IPS-18a (cell line): ENCODE results near the gene NCOA1.
"Not testable (repeated sequence)": the region's sequence is repeated elsewhere in the genome, so short reads cannot be mapped to it uniquely, and the experiment has no call there.

Source experiments
- H3K27ac ChIP-seq: one replicate; pipeline ENCODE4 v1.5.1; 2013; ENCODE audit warnings: low read length
- H3K27me3 ChIP-seq: one replicate; pipeline ENCODE4 v1.6.1; 2013; ENCODE audit warnings: mild to moderate bottlenecking, low read length; ENCODE audit not compliant: control insufficient read depth, insufficient read depth
- H3K36me3 ChIP-seq: one replicate; pipeline ENCODE4 v1.6.1; 2013; ENCODE audit warnings: low read depth, low read length; ENCODE audit not compliant: control insufficient read depth
- H3K4me1 ChIP-seq: one replicate; pipeline ENCODE4 v1.6.1; 2013; ENCODE audit warnings: low read depth, low read length; ENCODE audit not compliant: control insufficient read depth
- H3K4me3 ChIP-seq: one replicate; pipeline ENCODE4 v1.5.1; 2013; ENCODE audit warnings: low read length
- H3K9ac ChIP-seq: one replicate; pipeline ENCODE4 v1.6.1; 2013; ENCODE audit warnings: mild to moderate bottlenecking, low read length, moderate library complexity
- H3K9me3 ChIP-seq: one replicate; pipeline ENCODE4 v1.6.1; 2013; ENCODE audit warnings: low read depth, low read length; ENCODE audit not compliant: control insufficient read depth

The NCOA1 gene

DNA sequence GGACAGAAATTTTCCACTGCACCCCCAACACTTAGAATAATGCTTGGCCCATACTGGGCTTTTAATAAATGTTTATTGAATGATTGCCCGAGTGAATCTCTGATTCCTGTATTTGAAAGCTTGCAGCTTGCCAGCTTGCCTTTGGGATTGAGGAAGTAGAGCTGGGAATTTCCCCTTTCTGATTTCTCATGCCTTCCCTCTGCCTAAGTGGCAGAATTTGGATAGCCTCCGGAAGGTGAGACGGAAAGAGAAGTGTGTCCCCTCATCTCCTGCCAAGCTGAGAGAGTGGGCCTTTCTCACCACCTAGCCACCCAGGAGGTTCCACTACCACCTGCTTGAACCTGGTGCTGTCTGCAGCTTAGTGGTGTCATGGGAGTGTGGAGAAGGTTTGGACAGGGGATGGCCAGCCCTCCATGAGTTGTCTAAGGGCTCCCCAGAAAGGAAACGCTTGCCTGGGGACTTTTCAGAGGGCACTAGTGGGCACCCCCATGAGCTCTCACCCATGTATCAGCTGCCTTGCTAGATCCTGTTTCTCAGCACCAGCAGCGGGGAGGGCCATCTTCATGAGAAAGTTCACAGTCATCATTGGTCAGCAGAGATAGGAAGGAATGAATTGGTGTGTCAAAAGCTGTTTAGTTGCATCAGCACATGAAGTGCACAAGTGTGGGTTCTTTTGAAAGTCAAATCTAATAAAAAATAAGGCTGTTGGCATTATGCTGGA lies 8.6 kb upstream of the NCOA1 start:
- H3K9me3 ChIP-seq = no peaks in the 10 kb centered on the region
- no peak overlapping the region for H3K9ac ChIP-seq
- H3K27ac ChIP-seq = no peak overlapping the region
- H3K4me1 ChIP-seq = no peaks in the 10 kb centered on the region
- H3K27me3 ChIP-seq = no peaks in the 10 kb centered on the region
- no peaks in the 10 kb centered on the region for H3K36me3 ChIP-seq
- H3K4me3 ChIP-seq = no peak overlapping the region

DNA sequence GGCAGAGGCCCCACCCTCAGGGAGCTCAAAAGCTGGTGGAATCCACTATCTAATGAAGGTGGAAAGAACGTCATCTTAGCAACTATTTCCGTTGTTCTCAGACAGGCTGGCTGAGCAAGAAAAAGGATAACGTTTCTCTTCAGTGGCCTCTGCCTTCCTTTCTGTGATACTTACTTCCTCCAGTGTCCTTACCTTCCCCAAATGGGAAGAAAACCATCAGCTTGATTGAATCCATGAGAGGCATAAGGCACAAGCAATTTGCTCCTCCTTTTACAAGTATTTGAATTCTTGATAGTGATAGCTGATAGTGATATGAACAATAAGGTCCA lies 8.1 kb upstream of the NCOA1 start:
- Histone ChIP-seq H3K4me3 (no peak overlapping the region), H3K9me3 (no peaks in the 10 kb centered on the region), H3K4me1 (no peaks in the 10 kb centered on the region), H3K27me3 (no peaks in the 10 kb centered on the region), H3K9ac (no peak overlapping the region), H3K27ac (no peak overlapping the region), H3K36me3 (no peaks in the 10 kb centered on the region)

DNA sequence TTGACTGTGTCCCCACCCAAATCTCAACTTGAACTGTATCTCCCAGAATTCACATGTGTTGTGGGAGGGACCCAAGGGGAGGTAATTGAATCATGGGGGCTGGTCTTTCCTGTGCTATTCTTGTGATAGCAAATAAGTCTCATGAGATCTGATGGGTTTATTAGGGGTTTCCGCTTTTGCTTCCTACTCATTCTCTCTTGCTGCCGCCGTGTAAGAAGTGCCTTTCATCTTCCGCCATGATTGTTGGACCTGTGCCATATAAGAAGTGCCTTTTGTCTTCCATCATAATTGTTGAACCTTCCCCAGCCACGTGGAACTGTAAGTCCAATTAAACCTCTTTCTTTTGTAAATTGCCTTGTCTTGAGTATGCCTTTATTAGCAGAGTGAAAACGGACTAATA lies 6.4 kb upstream of the NCOA1 start:
- H3K36me3 ChIP-seq, H3K27ac ChIP-seq, H3K27me3 ChIP-seq, H3K9ac ChIP-seq, H3K4me1 ChIP-seq, H3K4me3 ChIP-seq, H3K9me3 ChIP-seq: not testable (repeated sequence)

DNA sequence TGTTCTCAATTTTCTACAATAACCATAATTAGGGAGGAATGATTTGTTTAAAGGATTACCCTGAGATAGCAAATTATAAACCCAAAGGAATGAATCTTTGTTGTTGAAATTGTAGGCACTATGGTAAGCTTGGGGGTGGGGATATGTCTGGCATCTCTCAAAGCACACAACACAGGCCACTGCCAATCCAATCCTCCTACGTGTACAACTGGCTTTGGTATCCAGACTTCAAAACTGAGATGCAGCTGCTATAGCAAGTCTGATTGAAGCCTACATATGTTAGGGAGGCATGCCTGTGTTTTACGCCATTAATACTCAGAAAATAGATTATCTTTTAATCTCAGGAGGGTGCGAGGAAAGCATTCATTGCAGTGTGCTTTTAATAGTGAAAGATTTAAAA lies 5.9 kb upstream of the NCOA1 start:
- Histone ChIP-seq H3K36me3 (no peaks in the 10 kb centered on the region), H3K27me3 (peaks cover 7% of the 10 kb centered on the region), H3K9ac (no peak overlapping the region), H3K9me3 (no peaks in the 10 kb centered on the region), H3K4me3 (no peak overlapping the region), H3K27ac (no peak overlapping the region), H3K4me1 (peaks cover 8% of the 10 kb centered on the region)

DNA sequence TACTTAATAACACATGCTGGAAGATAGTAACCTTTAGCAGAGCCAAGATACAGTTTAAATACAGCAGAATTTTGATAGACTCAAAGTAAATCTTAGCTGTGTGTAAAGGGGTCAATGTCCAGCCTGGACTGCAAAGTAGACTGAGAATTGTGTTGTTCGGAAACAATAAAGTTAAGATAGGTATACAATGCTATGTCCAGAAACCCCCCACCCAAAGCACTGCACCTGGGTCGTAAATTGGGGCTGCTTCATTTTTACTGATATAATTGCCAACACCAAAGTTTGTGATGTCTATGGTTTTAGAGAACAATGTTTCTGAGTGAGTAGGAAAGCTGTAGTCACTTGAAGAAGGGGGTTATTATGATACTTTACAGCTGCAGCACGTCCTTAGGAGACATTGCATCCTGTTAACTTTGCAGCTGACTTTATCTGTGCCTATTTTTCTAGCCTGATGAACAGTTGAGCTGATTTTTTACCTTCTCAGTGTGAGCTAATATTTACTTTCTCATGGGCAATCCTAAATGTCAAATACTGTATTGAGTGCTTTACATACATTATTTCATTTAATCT lies 4.3 kb upstream of the NCOA1 start:
- H3K27ac ChIP-seq = no peak overlapping the region
- no peaks in the 10 kb centered on the region for H3K9me3 ChIP-seq
- H3K36me3 ChIP-seq = no peaks in the 10 kb centered on the region
- no peak overlapping the region for H3K9ac ChIP-seq
- no peak overlapping the region for H3K4me3 ChIP-seq
- H3K4me1 ChIP-seq = peaks cover 9% of the 10 kb centered on the region
- H3K27me3 ChIP-seq = peaks cover 7% of the 10 kb centered on the region

DNA sequence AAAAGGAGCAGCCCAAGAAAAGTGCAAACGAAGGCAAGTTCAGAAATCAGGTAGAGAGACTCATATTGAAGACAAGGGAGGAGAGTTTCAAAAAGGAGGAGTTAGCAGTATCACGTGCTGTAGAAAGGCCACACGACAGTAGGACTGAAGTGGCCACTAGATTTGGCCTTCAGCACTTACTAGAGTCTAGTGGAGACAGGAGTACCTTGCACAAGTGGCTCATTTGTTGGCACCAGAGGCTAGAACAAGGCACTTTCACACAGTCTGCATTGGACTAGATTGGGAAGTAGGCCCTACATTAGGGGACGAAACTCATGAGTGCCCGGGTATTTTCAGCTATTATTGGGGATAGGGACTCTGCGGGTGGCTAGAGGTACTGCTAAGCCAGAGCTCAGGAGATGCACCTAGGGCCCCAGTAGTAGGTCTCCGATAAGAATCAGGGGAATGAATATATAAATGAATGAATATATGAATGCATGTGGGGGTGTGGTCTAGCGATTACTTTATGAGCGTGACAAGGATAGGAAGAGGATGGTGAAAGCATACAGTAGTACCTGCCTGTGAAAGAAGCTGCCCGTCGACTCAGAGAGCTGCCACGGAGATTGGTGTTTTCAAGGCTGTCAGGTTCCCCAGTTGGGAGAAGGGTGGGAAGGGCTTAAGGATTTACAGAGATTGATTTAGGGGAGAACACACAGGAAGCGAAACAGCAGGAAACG lies 1.4 kb upstream of the NCOA1 start:
- H3K36me3 ChIP-seq = no peaks in the 10 kb centered on the region
- peaks cover 28% of the 10 kb centered on the region for H3K27me3 ChIP-seq
- H3K9ac ChIP-seq = no peak overlapping the region
- H3K27ac ChIP-seq = no peak overlapping the region
- H3K9me3 ChIP-seq = no peaks in the 10 kb centered on the region
- H3K4me1 ChIP-seq = peaks cover 17% of the 10 kb centered on the region
- H3K4me3 ChIP-seq = peak overlapping the region; percentile 65

DNA sequence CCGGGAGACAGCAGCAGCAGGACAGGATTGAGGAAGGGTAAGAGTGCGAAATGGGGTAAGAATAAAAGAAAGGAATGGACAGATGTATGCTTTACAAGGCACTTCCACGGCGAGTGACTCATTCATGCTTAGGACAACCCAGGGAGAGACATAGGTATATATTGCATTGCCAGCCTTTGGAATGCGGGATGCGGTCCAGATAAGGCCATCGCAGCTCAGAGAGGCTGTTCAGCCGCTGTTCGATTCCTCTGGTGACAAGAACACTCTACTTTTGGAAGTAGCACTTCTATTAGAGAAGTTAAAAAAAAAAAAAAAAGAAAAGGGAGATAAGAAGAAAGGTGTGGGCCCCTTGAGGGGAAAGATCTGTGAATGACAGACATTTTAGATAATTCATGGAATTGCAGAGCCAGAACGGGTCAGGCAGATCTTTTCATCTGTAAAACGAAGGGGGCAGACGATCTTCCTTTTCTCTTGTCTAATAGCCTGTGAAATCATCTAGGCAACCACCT lies 819 bp upstream of the NCOA1 start:
- peak overlapping the region; percentile 65 for H3K4me3 ChIP-seq
- peaks cover 28% of the 10 kb centered on the region for H3K27me3 ChIP-seq
- peak overlapping the region; percentile 51 for H3K9ac ChIP-seq
- H3K27ac ChIP-seq = no peak overlapping the region
- no peaks in the 10 kb centered on the region for H3K36me3 ChIP-seq
- H3K4me1 ChIP-seq = peaks cover 17% of the 10 kb centered on the region
- no peaks in the 10 kb centered on the region for H3K9me3 ChIP-seq

DNA sequence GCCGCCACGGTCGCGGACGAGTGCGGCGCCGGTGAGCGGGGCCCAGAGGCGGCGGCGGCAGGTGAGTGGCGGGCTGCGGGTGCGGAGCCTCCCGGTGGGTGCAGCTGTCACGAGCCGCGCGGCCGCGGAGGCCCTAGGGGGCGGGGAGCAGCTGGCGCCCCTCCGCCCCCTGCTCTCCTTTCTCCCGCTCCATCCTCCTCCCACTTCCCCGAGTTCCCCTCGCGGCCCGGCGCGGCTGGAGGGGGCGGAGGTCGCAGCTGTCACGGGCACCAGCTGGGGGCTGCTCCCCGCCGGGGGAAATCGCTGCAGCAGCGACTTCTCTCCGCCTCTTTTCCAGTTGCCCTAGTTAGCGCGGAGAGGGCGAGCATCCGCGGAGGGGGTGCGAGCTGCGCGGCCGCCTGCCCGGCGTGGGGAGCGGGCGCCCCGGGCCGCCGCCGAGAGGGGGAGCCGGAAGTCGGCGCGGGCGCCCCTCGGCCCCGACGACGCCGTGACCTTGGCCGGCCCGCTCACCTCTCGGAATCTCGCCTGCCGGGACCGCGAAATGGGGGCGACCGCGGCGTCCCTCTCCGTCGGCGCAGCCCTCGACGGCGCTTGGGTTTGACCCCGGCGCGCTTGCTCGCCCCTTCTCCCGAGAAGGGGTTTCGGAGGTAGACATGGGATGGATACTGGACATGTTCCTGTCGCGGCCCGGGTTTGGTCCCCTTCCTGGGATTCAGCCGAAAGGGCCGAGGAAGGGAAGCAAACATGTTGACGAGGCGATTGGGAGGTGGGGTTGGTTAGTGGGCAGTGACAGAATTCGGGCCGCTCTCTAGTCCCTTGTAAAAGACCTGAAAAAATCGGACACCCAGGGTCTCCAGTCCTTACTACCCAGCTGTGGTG lies 727 bp downstream of the NCOA1 start:
- Histone ChIP-seq H3K9me3 (no peaks in the 10 kb centered on the region), H3K27me3 (peaks cover 28% of the 10 kb centered on the region), H3K27ac (no peak overlapping the region), H3K4me1 (peaks cover 17% of the 10 kb centered on the region), H3K36me3 (no peaks in the 10 kb centered on the region), H3K9ac (peak overlapping the region; percentile 33), H3K4me3 (peak overlapping the region; percentile 73)

DNA sequence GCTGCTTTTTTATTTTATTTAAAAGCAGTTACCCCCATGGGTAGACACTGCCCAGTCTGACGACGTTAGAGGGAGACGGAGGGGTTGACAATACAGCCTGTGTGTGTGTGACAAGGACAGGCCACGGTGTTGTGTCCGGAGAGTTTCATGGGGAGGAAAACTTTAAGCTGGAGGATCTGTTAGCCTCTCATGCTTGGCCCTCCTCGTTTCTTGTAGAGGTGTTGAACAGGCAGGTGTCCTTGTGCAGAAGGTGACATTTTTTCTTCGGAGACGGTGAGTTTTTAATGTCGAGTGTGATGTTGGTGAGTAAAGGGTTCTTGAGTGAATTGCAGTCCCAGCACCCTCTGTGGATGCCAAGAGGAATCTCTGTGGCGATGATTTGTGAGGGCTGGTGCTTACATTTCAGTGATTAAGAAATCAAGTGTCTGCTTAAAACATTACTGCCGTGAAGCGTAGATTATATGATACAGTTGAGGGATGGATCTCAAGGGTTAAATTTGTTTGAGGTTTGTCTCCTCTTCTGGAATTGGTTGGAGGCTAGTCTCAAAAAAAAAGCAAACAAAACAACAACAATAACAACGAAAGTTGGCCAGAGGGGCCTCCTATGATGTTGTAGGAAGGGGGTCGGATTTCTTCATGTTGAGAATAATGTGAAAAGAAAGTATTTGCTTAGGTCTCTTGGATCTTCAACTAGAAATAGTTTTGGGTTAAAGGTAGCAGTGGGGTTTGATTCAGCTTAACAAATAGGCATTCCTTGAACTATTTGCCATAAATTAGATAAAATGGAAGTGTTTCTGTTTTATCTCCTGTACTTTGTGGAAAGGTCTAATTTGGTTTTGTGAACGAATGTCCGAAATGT lies 1.6 kb downstream of the NCOA1 start:
- Histone ChIP-seq H3K9me3 (no peaks in the 10 kb centered on the region), H3K36me3 (no peaks in the 10 kb centered on the region), H3K4me1 (peaks cover 17% of the 10 kb centered on the region), H3K4me3 (peak overlapping the region; percentile 73), H3K27me3 (peaks cover 28% of the 10 kb centered on the region), H3K27ac (no peak overlapping the region), H3K9ac (peak overlapping the region; percentile 33)

DNA sequence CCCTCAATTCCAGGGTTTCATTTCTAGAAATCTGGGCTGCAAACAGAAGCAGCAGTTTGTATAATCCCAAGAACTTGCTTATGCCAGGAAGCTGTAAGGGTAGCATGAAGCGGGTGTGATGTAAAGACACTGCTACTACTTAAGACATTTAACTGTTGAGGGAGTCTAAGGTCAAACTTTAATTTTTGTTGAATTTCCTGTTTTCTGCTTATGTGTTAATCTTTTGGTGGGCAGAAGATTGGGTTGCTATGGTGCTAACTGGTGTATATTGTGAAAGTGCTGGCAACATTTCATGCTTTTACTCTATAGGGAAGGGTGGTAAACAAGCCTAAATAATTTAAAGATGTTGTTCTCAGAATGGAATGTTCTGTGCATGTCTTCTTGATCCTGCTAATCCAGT lies 2.7 kb downstream of the NCOA1 start:
- Histone ChIP-seq H3K4me1 (peaks cover 17% of the 10 kb centered on the region), H3K4me3 (no peak overlapping the region), H3K9ac (no peak overlapping the region), H3K9me3 (no peaks in the 10 kb centered on the region), H3K36me3 (no peaks in the 10 kb centered on the region), H3K27ac (no peak overlapping the region), H3K27me3 (peaks cover 28% of the 10 kb centered on the region)
